Dermis blood vessel endothelial cell (primary cell): ENCODE data around the gene TAF8. TPM values are rescaled to one million over a fixed set of nuclear protein-coding genes. Genes with fewer than 3 reads are reported as not detected.

Source experiments
- DNase-seq: peaks from one replicate; pipeline ENCODE4 v3.0.0; 2010
- total RNA-seq: library from RNA; depleted of rRNA; stranded (reverse); fragments of >200 nt; gene quantifications from 2 replicates; pipeline ENCODE4 v1.2.3, GENCODE V29; 2014

Gene TAF8
- total RNA-seq, 1 donor from 2014 or later = 20.3 TPM

GRCh38 chr6:42125663-42126062, 75.3 kb downstream of the TAF8 start:
- DNase-seq = no peak

- DNase-seq = peak; percentile 57
Measured at GRCh38 chr6:42128460-42129359, 78.4 kb downstream of the TAF8 start.

GRCh38 chr6:42129360-42129676, 79.0 kb downstream of the TAF8 start:
- DNase-seq = no peak

GRCh38 chr6:42131531-42131930, 81.2 kb downstream of the TAF8 start:
- DNase-seq = peak; percentile 85

- no peak for DNase-seq
Measured at GRCh38 chr6:42133926-42134325, 83.6 kb downstream of the TAF8 start.

- DNase-seq = no peak
Measured at GRCh38 chr6:42135161-42135560, 84.8 kb downstream of the TAF8 start.

GRCh38 chr6:42135722-42136121, 85.4 kb downstream of the TAF8 start:
- no peak for DNase-seq

GRCh38 chr6:42136508-42137193, 86.3 kb downstream of the TAF8 start:
- DNase-seq = peak; percentile 72

Other genes starting within 250 kb of the TAF8 start
- gene USP49, start 155.1 kb upstream of the TAF8 start, total RNA-seq = 2.9 and 3.1 TPM in 2 replicates
- 36.5 and 47.5 TPM in 2 replicates for gene MED20, start 129.4 kb upstream of the TAF8 start, total RNA-seq
- gene BYSL, start 129.0 kb upstream of the TAF8 start, total RNA-seq = 15.8 and 22.1 TPM in 2 replicates
- gene CCND3, start 108.7 kb upstream of the TAF8 start, total RNA-seq = 59.1 and 60.1 TPM in 2 replicates
- gene C6orf132, start 92.1 kb downstream of the TAF8 start, total RNA-seq = under 0.01 TPM in 1 of 2 replicates, not detected in the other
- not detected in 2 replicates for gene GUCA1A, start 122.8 kb downstream of the TAF8 start, total RNA-seq
- 1.0 TPM in 1 of 2 replicates, not detected in the other for gene GUCA1B, start 144.4 kb downstream of the TAF8 start, total RNA-seq
- 34.0 and 48.0 TPM in 2 replicates for gene MRPS10, start 167.3 kb downstream of the TAF8 start, total RNA-seq